Measurements from ENCODE around the gene IQSEC1. TPM values are rescaled to one million over a fixed set of nuclear protein-coding genes. Genes with fewer than 3 reads are reported as not detected.

The IQSEC1 gene
- total RNA-seq, 1 donor from 2014 or later, result 81.2 TPM

DNA sequence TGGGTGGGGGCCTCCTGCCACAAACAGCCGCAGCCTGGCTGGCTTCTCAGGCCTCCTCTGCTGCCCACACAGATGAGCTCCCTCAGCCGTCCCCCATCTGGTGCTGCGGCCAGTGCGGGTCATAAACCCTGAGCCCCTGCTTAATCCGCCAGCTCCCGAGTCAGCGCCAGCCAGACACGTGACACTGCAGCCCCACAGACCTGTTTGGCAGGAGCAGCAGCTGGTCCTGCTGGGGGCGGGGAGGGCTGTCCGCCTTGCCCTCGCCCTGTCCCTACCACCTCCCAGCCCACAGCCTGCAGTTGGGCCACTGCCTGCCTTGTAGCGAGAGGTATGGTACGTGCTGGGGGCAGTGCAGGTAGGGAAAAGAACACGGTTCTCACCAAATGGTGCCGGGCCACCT is 86.2 kb downstream of the IQSEC1 start:
- DNase-seq (ENCODE audit: missing footprints), result no peak
- intact Hi-C loops (cut with DNase I), result no loop called here
- peak; percentile 47 for ATAC-seq

- DNase-seq (ENCODE audit: missing footprints), result no peak
- intact Hi-C loops (cut with DNase I), result no loop called here
- ATAC-seq, result no peak
Measured at GRCh38 chr3:12986521-12986920, 86.7 kb downstream of the IQSEC1 start.

GRCh38 chr3:12986031-12986430 is 87.2 kb downstream of the IQSEC1 start:
- ATAC-seq, result no peak

GRCh38 chr3:12985148-12985547 is 88.1 kb downstream of the IQSEC1 start:
- ATAC-seq, result peak; percentile 47
- no peak for DNase-seq (ENCODE audit: missing footprints)
- intact Hi-C loops (cut with DNase I), result loop anchor here (2.0 kb wide), 1 partner anchor 32 kb away; no protein-coding TSS in a partner anchor

More at GRCh38 chr3:12986031-12986430, 87.2 kb downstream of the IQSEC1 start:
- DNase-seq (ENCODE audit: missing footprints), result no peak
- intact Hi-C loops (cut with DNase I), result no loop called here

GRCh38 chr3:12984023-12984823 is 89.0 kb downstream of the IQSEC1 start:
- ATAC-seq, result peak; percentile 86
- no peak for DNase-seq (ENCODE audit: missing footprints)
- intact Hi-C loops (cut with DNase I), result loop anchor here (1.0 to 5.0 kb wide), 3 partner anchors 31 to 116 kb away; no protein-coding TSS in a partner anchor

DNA sequence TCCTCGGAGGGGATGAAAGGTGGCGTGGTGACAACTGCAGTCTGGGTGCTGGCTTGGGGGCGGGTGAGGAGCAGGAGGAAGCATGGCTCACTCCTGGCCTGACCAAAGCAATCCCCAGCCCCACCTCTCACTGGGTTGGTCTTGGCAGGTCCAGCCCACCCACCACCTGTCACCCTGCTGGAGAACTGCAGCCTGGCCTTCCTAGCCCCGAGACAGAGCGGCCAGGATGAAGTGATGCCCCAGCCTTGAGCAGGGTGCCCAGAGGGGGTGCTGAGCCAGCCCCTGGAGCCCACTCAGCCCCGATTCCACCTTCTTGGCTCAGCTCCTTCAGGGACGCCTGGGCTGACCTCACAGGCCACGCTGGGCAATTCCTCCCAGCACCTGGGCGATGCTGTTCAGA is 89.9 kb downstream of the IQSEC1 start:
- intact Hi-C loops (cut with DNase I), result loop anchor here (5.0 kb wide), 1 partner anchor 91 kb away; no protein-coding TSS in a partner anchor
- DNase-seq (ENCODE audit: missing footprints) (no peak), ATAC-seq (no peak)

DNA sequence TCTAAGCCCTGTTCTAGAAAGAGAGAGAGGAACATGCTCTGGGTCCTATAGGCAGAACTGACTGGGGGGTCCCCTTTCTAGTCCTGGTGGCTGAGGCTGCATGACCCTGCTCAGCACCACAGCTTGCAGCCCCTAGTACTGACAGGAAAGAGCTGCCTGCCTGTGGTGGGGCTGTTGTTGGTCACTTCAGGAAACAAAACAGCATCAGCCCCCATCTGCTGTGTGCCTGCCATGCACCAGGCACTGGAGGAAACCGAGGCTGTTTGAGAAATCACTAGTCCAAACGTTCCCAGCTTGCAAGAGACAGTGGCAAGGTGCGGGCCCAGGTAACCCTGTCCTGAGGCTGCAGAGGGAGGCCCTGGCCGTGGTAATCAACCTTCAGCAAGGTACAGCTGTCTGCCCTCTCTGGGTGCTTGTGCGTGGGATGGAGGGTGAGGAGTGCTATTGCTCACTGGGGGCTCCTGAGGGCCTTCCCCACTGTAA is 90.6 kb downstream of the IQSEC1 start:
- DNase-seq (ENCODE audit: missing footprints), result peak; percentile 13
- ATAC-seq, result no peak
- intact Hi-C loops (cut with DNase I), result loop anchor here (5.0 kb wide), 1 partner anchor 90 kb away; no protein-coding TSS in a partner anchor

DNA sequence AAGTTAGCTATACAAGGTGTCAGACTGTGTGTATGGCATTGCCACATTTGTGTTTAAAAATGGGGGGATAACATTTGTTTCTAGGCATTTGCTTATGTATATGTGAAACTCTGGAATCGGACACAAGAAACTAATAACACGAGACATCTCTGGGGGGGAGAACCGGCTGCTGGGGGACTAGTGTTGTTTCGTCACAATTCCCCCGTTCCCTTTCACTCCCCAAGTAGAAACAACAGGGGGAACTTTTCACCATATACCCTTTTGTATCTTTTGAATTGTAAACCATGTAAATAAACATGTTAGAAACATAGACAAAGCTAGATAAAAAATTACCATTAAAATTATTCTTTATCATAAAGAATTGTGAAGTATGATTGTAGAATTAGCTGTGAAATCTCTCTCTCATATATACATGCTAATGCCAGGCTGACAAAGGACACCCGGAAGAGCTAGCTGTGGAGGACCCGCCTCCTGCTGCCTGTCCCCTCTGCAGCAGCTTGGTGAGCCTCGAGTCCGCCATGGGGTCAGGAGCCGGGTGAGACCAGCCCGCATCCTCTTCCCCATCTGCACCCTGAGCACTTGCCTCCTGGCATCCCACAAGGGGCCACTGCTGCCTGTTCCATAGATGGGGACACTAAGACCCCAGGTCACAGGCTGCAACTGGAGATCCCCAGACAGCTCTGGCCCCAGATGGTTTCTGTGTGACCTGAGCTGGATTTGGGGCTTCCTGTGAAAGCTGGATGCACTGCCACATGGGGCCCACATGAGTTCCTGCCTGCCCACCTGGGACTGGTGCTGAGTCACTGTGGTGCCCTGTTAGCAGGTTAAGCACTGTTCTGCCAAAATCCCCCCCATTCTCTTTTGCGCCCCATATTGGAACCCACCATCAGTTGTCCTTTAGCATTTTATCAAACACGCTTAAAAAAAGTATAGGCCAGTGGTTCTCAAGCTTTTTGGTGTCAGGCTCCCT is 91.6 kb downstream of the IQSEC1 start:
- ATAC-seq (no peak), DNase-seq (ENCODE audit: missing footprints) (peak; percentile 18)
- intact Hi-C loops (cut with DNase I), result loop anchor here (5.0 kb wide), 1 partner anchor 89 kb away; no protein-coding TSS in a partner anchor

DNA sequence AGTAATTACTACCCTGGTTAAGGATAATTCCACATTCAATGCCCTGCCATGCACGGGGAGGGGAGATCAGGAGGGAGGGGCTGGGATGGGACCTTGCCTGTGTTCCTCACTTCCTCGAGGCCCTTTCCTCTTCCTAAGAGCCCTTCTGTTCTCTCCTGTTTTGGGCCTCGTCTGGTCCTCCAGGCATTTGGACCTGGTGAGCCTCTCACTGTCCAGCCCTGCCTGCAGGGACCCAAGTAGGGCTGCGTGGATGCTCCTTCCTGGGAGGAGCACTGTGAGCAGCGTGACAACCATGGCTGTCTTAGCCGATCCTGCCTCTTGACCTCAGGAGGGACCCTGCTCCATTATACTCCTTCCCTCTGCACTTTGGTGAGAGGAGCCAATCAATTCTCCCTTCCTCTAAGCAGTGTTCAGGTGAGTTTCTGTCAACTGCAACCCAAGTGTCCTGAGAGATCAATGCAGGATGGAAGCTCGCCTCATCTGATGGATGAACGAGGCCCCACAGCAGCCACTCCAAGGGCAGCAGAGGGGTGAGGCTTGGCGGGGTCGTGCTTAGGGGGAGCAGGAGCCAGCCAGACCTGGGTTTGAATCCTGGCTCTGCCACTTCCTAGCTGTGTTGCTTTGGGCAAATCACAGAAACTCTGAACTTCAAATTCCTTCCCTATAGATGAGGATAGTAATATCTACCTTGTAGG is 92.5 kb downstream of the IQSEC1 start:
- ATAC-seq, result no peak
- intact Hi-C loops (cut with DNase I), result loop anchor here (5.0 kb wide), 1 partner anchor 88 kb away; no protein-coding TSS in a partner anchor
- peak; percentile 8 for DNase-seq (ENCODE audit: missing footprints)

GRCh38 chr3:12979947-12980487 is 93.2 kb downstream of the IQSEC1 start:
- ATAC-seq, result no peak
- peak; percentile 14 for DNase-seq (ENCODE audit: missing footprints)

DNA sequence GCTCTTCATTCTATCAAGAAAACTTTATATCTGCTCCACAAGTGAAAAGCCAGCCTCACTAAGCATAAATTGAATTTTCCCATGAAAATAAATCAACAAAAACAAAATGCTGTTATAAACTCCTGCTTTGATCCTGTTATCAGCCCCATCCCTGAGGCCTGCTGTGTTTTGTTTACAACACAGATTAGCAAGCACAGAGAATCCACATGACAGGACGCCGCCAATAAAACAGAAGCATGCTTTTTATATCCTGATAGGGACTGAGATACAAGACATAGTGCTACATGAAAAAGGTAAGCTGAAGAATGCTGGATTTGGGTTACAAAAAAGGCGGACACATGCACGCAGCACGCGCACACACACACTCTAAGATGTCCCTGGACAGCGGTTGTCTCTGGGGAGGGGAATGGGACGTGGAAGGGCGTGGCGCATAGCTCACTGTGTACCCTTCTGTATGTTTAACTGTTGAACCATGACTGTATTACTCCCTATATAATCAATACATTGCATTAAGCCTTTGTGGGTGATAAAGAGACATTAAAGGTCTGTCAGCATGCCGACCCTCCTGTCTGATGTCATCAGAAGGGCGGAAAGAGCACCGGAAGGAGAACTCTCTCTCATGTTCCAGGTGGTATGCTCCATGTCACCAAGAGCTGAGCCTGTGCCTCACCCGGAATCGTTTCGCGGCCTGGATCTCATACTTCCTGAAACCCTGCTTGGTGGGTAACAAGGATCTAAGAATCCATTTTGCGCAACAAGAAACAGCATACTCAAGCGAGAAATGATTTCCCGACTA is 93.9 kb downstream of the IQSEC1 start:
- DNase-seq (ENCODE audit: missing footprints) (peak; percentile 21), ATAC-seq (no peak)
- intact Hi-C loops (cut with DNase I), result no loop called here

More at GRCh38 chr3:12979947-12980487, 93.2 kb downstream of the IQSEC1 start:
- intact Hi-C loops (cut with DNase I), result loop anchor here (5.0 kb wide), 1 partner anchor 88 kb away; no protein-coding TSS in a partner anchor

- peak; percentile 9 for DNase-seq (ENCODE audit: missing footprints)
- ATAC-seq, result no peak
- intact Hi-C loops (cut with DNase I), result no loop called here
Measured at GRCh38 chr3:12978682-12979081, 94.5 kb downstream of the IQSEC1 start.

DNA sequence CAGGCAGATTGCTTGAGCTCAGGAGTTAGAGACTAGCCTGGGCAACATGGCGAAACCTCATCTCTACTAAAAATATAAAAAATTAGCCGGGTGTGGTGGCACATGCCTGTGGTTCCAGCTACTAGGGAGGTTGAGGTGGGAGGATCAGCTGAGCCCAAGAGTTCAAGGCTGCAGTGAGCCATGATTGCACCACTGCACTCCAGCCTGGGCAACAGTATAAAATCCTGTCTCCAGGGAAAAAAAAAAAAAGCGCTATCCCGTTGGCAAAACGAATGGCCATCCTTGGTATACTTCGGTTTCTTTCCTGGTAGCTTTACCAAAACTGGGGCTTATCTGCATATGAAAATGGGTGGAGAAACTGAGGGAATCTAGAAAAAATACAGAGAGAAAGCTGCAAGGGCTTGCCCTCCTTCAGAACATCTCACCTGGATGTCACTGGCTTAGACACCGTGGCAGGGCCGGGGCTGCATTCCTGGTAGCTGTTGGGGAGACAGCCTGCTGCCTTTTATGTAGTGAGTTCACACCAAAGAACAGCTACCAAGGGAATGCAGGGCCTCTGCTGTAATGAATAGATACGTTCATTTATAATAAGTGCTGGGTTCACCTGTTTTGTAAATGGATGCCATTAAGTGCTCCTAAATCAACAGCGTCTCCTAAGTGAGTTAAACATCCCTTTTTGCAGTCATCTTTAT is 96.0 kb downstream of the IQSEC1 start:
- DNase-seq (ENCODE audit: missing footprints) (peak; percentile 40), ATAC-seq (no peak)
- intact Hi-C loops (cut with DNase I), result no loop called here

- DNase-seq (ENCODE audit: missing footprints), result peak; percentile 11
Measured at GRCh38 chr3:12975748-12976522, 97.3 kb downstream of the IQSEC1 start.

DNA sequence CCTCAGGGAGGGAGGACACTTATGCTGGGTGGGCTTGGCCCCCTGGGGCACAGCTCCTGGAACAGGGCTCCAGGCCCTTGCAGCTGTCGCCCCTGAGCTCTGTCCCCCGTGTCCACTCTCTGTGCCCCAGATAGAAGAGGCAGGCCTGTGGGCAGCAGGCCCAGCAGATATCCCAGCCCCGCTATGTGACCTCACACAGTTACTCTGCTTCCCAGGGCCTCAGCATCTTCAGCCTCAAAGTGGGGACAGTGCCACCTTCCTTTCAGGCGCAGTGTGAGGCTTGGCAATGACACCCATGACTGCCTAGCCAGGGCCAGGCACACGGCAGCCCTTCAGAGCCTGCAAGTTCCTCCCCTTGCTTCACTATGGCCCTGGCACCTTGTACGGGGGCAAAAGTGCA is 98.4 kb downstream of the IQSEC1 start:
- intact Hi-C loops (cut with DNase I), result no loop called here
- peak; percentile 56 for ATAC-seq
- peak; percentile 44 for DNase-seq (ENCODE audit: missing footprints)

More at GRCh38 chr3:12975748-12976522, 97.3 kb downstream of the IQSEC1 start:
- intact Hi-C loops (cut with DNase I), result no loop called here
- ATAC-seq, result no peak

DNA sequence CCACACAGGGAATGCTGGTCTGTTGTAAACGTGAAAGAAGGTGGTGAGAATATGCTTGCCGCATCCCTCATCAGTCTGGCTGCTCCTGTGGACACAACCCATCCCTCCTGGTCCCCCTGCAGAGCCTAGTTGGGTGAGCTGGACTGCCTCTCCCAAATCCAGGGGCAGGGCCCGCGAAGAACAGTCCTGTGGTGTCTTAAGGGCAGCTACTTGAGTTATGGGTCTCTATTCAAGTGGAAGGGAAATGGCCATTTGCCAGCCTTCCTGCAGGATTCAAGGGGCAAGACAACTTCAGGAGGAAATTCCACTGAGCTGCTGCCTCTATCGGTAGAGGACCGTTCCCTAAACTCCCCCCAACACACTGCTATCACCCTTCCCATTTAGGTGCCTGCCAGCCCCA is 98.9 kb downstream of the IQSEC1 start:
- ATAC-seq (no peak), DNase-seq (ENCODE audit: missing footprints) (peak; percentile 17)
- intact Hi-C loops (cut with DNase I), result no loop called here
